H9 (cell line): ENCODE measurements around the gene GAP43. TPM values are rescaled to one million over a fixed set of nuclear protein-coding genes. Genes with fewer than 3 reads are reported as not detected.

Experiments used
- DNase-seq: peaks from one replicate; pipeline ENCODE4 v3.0.0-alpha.2; 2017
- H2AFZ ChIP-seq: one replicate; pipeline ENCODE4 v1.6.1; 2013; ENCODE audit warnings: mild to moderate bottlenecking, low read length, control low read depth, moderate library complexity
- H2AK5ac ChIP-seq: 2 replicates; pipeline ENCODE4 v1.6.1; 2013; ENCODE audit warnings: low read length, control low read depth, mixed read lengths; ENCODE audit not compliant: insufficient read length
- H2BK120ac ChIP-seq: one replicate; pipeline ENCODE4 v1.6.1; 2013; ENCODE audit warnings: low read depth, mild to moderate bottlenecking, low read length, control low read depth, inconsistent platforms; ENCODE audit not compliant: poor library complexity, severe bottlenecking
- H2BK12ac ChIP-seq: 2 replicates; pipeline ENCODE4 v1.6.1; 2013; ENCODE audit warnings: low read length, control low read depth, mixed read lengths, low read depth; ENCODE audit not compliant: insufficient read length
- H2BK15ac ChIP-seq: 2 replicates; pipeline ENCODE4 v1.6.1; 2013; ENCODE audit warnings: low read depth, low read length, control low read depth
- H2BK20ac ChIP-seq: one replicate; pipeline ENCODE4 v1.6.1; 2013; ENCODE audit warnings: low read depth, mild to moderate bottlenecking, low read length, control low read depth, inconsistent platforms; ENCODE audit not compliant: poor library complexity, severe bottlenecking
- H2BK5ac ChIP-seq: 2 replicates; pipeline ENCODE4 v1.6.1; 2013; ENCODE audit warnings: low read length, control low read depth, mixed read lengths; ENCODE audit not compliant: insufficient read length
- H3K14ac ChIP-seq: 2 replicates; pipeline ENCODE4 v1.6.1; 2013; ENCODE audit warnings: low read length, control low read depth; ENCODE audit not compliant: insufficient read depth
- H3K18ac ChIP-seq: 2 replicates; pipeline ENCODE4 v1.6.1; 2013; ENCODE audit warnings: low read depth, mild to moderate bottlenecking, mixed read lengths, low read length, control low read depth; ENCODE audit not compliant: insufficient read length
- H3K23ac ChIP-seq: 2 replicates; pipeline ENCODE4 v1.6.1; 2013; ENCODE audit warnings: low read length, control low read depth, mixed read lengths, low read depth; ENCODE audit not compliant: insufficient read length
- H3K23me2 ChIP-seq: 2 replicates; pipeline ENCODE4 v1.6.1; 2013; ENCODE audit warnings: low read depth, mild to moderate bottlenecking, mixed read lengths, low read length, control low read depth; ENCODE audit not compliant: insufficient read length, poor library complexity, severe bottlenecking
- H3K27ac ChIP-seq: 2 replicates; pipeline ENCODE4 v1.5.1; 2013; ENCODE audit warnings: low read length, control low read depth, mixed read lengths, low read depth; ENCODE audit not compliant: insufficient read length
- H3K27me3 ChIP-seq: 2 replicates; pipeline ENCODE4 v1.6.1; 2013; ENCODE audit warnings: low read length, control low read depth, inconsistent platforms; ENCODE audit not compliant: insufficient read depth
- H3K4ac ChIP-seq: 2 replicates; pipeline ENCODE4 v1.6.1; 2013; ENCODE audit warnings: low read depth, mild to moderate bottlenecking, control low read depth, inconsistent platforms, low read length, moderate library complexity
- H3K4me1 ChIP-seq: 2 replicates; pipeline ENCODE4 v1.6.1; 2013; ENCODE audit warnings: low read length, control low read depth, inconsistent platforms; ENCODE audit not compliant: insufficient read depth
- H3K4me2 ChIP-seq: 2 replicates; pipeline ENCODE4 v1.6.1; 2013; ENCODE audit warnings: low read length, control low read depth, mixed read lengths; ENCODE audit not compliant: insufficient read length, insufficient read depth
- H3K56ac ChIP-seq: 2 replicates; pipeline ENCODE4 v1.6.1; 2013; ENCODE audit warnings: low read depth, mild to moderate bottlenecking, mixed read lengths, low read length, control low read depth; ENCODE audit not compliant: insufficient read length
- H3K79me1 ChIP-seq: 2 replicates; pipeline ENCODE4 v1.6.1; 2013; ENCODE audit warnings: low read depth, mild to moderate bottlenecking, moderate library complexity, low read length, control low read depth, inconsistent platforms; ENCODE audit not compliant: insufficient read depth, poor library complexity, severe bottlenecking
- H3K79me2 ChIP-seq: 2 replicates; pipeline ENCODE4 v1.6.1; 2013; ENCODE audit warnings: low read length, control low read depth, inconsistent platforms; ENCODE audit not compliant: insufficient read depth
- H3K9ac ChIP-seq: 2 replicates; pipeline ENCODE4 v1.6.1; 2013; ENCODE audit warnings: low read length, control low read depth, mixed read lengths; ENCODE audit not compliant: insufficient read length; ENCODE audit errors: extremely low read depth
- H3K9me3 ChIP-seq: one replicate; pipeline ENCODE4 v1.6.1; 2013; ENCODE audit warnings: low read depth, low read length, inconsistent platforms; ENCODE audit not compliant: control insufficient read depth
- H3T11ph ChIP-seq: one replicate; pipeline ENCODE4 v1.6.1; 2013; ENCODE audit warnings: mild to moderate bottlenecking, low read length, control low read depth, inconsistent platforms
- H4K20me1 ChIP-seq: one replicate; pipeline ENCODE4 v1.6.1; 2013; ENCODE audit not compliant: control insufficient read depth, insufficient read length, insufficient read depth
- H4K5ac ChIP-seq: 2 replicates; pipeline ENCODE4 v1.6.1; 2013; ENCODE audit warnings: low read depth, mild to moderate bottlenecking, mixed read lengths, low read length, control low read depth; ENCODE audit not compliant: insufficient read length
- H4K8ac ChIP-seq: replicated peaks from 2 replicates; pipeline ENCODE4 v1.6.1; 2013; ENCODE audit warnings: low read length, control low read depth, mixed read lengths, low read depth; ENCODE audit not compliant: insufficient read length
- H4K91ac ChIP-seq: 2 replicates; pipeline ENCODE4 v1.6.1; 2013; ENCODE audit warnings: low read depth, mild to moderate bottlenecking, moderate library complexity, mixed read lengths, low read length, control low read depth; ENCODE audit not compliant: insufficient read length
- H3K27ac Mint-ChIP-seq, 3 experiments: 2 replicates in 2 of 3; 3 replicates in 1 of 3; pipeline ENCODE4 v1.8.0; 2020 to 2021; ENCODE audit warnings: mixed read lengths in 3 of 3, mild to moderate bottlenecking in 1 of 3, moderate library complexity in 1 of 3
- H3K27me3 Mint-ChIP-seq: 2 replicates; pipeline ENCODE4 v1.8.0; 2021; ENCODE audit warnings: low read depth, mild to moderate bottlenecking, moderate library complexity, mixed read lengths
- H3K36me3 Mint-ChIP-seq, 3 experiments: 2 replicates in 2 of 3; 3 replicates in 1 of 3; pipeline ENCODE4 v1.8.0; 2020 to 2021; ENCODE audit warnings: low read depth in 3 of 3, mixed read lengths in 3 of 3; ENCODE audit not compliant: insufficient read depth in 1 of 3
- H3K4me1 Mint-ChIP-seq, 2 experiments: 2 replicates each; pipeline ENCODE4 v1.8.0; 2020; ENCODE audit warnings: mixed read lengths in 2 of 2
- H3K4me3 Mint-ChIP-seq, 2 experiments: 2 replicates in 1 of 2; 3 replicates in 1 of 2; pipeline ENCODE4 v1.8.0; 2020 to 2021; ENCODE audit warnings: mild to moderate bottlenecking in 2 of 2, mixed read lengths in 2 of 2, moderate library complexity in 1 of 2
- H3K9me3 Mint-ChIP-seq, 2 experiments: 2 replicates in 1 of 2; 3 replicates in 1 of 2; pipeline ENCODE4 v1.8.0; 2020; ENCODE audit warnings: mild to moderate bottlenecking in 2 of 2, mixed read lengths in 2 of 2, moderate library complexity in 1 of 2
- CTCF ChIP-seq: fragments of 200-600 bp; sonication (generic); conservative IDR thresholded peaks from 3 replicates; pipeline ENCODE4 v1.8.0; 2021; ENCODE audit warnings: antibody characterized with exemption, mild to moderate bottlenecking
- WGBS: extraction: QIAGEN DNeasy Blood & Tissue Kit; methylation state at CpG from one replicate; pipeline ENCODE4 v1.1.7; 2013; ENCODE audit warnings: missing lambda C conversion rate, low lambda C conversion rate, mixed read lengths; ENCODE audit not compliant: insufficient read length; ENCODE audit errors: extremely low coverage; 5-methylcytosine and 5-hydroxymethylcytosine counted together
- total RNA-seq: library from RNA; stranded (reverse); gene quantifications from 2 replicates; pipeline ENCODE4 v1.2.1, GENCODE V29; 2021

The GAP43 gene
- total RNA-seq, 1 experiment from 2014 or later: 12.8 TPM

GRCh38 chr3:115581362-115582135 lies 41.8 kb upstream of the GAP43 start:
- H3T11ph ChIP-seq: no peak overlapping the region
- no peak for DNase-seq
- no peaks in the 10 kb centered on the region for H3K23me2 ChIP-seq
- Mint-ChIP-seq H3K27me3 (no peaks in the 10 kb centered on the region), H3K36me3 (peaks cover 0 to 4% (median 0%) of the 10 kb centered on the region in 3 experiments; a peak in 1 of 7 replicates), H3K4me3 (no peak overlapping the region), H3K4me1 (peaks cover 13 to 18% of the 10 kb centered on the region in 2 experiments), H3K9me3 (peaks cover 4% of the 10 kb centered on the region in 2 experiments; a peak in 2 of 5 replicates), H3K27ac (no peak overlapping the region)
- H3K79me2 ChIP-seq: no peaks in the 10 kb centered on the region
- H4K5ac ChIP-seq: no peak overlapping the region
- no peak overlapping the region for H3K4ac ChIP-seq
- no peak for TF ChIP-seq CTCF
- H3K9ac ChIP-seq: no peak overlapping the region
- no peak overlapping the region for H4K8ac ChIP-seq
- H3K79me1 ChIP-seq: no peaks in the 10 kb centered on the region
- H3K14ac ChIP-seq: no peak overlapping the region
- H2AK5ac ChIP-seq: no peak overlapping the region
- H4K20me1 ChIP-seq: no peaks in the 10 kb centered on the region
- no peak overlapping the region for H3K18ac ChIP-seq
- no peak overlapping the region for H2BK5ac ChIP-seq
- no peak overlapping the region for H3K23ac ChIP-seq
- no peak overlapping the region for H2BK15ac ChIP-seq
- no peaks in the 10 kb centered on the region for H3K9me3 ChIP-seq
- H3K56ac ChIP-seq: no peak overlapping the region
- H3K27ac ChIP-seq: no peak overlapping the region
- no peaks in the 10 kb centered on the region for H3K27me3 ChIP-seq
- H3K4me2 ChIP-seq: no peak overlapping the region
- no peak overlapping the region for H2BK120ac ChIP-seq
- no peak overlapping the region for H4K91ac ChIP-seq
- H2BK20ac ChIP-seq: no peak overlapping the region
- no peak overlapping the region for H2AFZ ChIP-seq
- H3K4me1 ChIP-seq: peaks cover 3% of the 10 kb centered on the region; the same call in 1 of the 2 replicates
- WGBS: no CpG with 5 or more reads among the region's 8 CpGs
- no peak overlapping the region for H2BK12ac ChIP-seq
